HG02885 (cell line): ENCODE data around the gene PRR23B.
"Not testable (repeated sequence)": the region's sequence is repeated elsewhere in the genome, so short reads cannot be mapped to it uniquely, and the experiment has no call there.

Source experiments
- ATAC-seq: cut with Tn5 transposase; IDR thresholded peaks from one replicate; pipeline ENCODE4 v1.9.1; 2021; ENCODE audit warnings: mild to moderate bottlenecking; ENCODE audit not compliant: unreplicated experiment, poor library complexity

Gene PRR23B

GRCh38 chr3:139020868-139021234, at the start of gene PRR23B:
Gene PRR23B (minus strand): TSS chr3:139020926. CDS start chr3:139020661, 265 bp downstream.
- no peak for ATAC-seq

DNA sequence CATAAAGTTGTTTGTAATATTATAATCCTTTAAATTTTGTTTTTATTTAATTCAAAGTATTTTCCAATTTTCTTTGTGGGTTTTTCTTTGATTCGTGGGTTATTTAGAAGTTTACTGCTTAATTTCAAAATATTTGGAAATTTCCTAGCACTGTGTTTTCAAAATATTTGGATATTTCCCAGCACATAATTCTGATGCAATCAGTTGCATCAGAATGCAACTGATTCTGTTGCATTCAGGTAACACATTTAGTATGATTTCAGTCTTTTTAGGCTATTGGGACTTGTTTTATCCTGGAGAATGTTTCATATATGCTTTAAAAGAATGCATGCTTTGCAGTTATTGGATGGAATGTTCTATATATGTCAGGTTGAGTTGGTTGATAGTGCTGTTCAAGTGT, 42.2 kb upstream of the PRR23B start:
- no peak for ATAC-seq

DNA sequence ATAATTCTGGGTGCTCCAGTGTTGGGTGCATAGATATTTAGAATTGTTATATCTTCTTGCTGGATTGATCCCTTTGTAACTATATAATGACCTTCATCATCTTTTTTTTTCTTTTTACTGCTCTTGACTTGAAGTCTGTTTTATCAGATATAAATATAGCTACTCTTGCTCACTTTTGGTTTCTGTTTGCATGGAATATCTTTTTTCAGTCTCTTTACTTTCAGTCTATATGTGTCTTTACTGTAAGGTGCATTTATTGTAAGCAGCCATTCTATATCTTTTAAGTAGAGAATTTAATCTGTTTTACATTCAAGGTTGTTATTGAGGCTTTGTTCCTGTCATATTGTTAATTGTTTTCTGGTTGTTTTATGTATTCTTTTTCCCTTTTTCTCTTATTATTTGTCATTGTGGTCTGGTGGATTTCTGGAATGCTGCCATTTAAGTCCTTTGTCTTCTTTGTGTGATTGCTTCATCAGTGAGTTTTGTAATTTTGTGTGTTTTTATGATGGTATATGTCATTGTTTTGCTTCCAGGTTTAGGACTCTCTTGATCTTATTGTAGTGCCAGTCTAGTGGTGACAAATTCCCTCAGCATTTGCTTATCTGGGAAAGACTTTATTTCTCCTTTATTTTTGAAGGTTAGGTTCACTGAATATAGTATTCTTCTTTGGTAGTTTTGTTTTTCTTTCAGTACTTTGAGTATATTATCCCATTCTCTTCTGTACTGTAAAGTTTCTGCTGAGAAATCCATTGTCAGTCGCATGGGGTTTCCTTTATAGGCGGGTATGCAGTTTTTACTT, 32.3 kb upstream of the PRR23B start:
- ATAC-seq, result no peak

DNA sequence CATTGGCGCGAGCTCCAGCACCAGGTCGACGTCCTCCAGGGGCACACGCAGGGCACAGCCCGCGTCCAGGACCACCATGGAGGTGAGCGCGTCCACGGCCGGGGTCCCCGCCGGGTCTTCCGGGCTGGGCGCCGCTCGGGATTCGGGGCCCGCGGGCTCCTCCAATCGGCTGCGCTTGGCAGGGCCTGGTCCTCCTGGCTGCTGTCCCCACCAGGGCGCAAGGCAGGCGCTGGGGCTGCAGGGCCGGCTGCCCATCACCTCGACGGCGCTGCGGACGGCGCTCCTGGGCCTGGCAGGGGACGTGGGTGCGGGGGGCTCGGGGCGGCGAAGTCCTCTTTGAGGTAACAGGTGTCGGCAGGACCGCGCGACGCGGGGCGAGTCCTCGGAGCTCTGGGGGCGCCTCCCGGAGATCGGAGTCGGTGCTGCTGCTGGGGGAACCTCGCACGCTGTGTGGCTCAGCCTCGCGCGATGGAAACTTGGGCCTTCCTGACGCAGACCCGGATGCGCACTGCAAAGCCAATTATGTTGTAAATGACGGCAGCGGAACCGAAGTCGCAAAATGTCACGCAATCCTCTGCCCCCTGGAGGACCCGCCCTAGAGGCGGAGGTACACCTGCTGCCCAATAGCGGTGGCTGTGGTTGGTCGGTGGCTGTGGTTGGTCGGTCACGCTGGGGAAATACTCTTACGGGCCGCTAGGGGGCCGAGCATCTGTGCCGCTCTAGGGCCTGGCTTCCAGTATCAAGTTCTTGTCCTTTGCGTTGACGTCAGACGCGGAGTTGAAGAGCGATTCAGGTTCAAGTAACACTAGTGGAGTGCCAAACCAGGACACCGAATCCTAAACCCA, 23.9 kb upstream of the PRR23B start, which contains the start of gene PRR23C:
PRR23C (minus strand) TSS at position 527 of the 845 bp plus-strand sequence; CDS start at position 255, 272 bp downstream.
- no peak for ATAC-seq

DNA sequence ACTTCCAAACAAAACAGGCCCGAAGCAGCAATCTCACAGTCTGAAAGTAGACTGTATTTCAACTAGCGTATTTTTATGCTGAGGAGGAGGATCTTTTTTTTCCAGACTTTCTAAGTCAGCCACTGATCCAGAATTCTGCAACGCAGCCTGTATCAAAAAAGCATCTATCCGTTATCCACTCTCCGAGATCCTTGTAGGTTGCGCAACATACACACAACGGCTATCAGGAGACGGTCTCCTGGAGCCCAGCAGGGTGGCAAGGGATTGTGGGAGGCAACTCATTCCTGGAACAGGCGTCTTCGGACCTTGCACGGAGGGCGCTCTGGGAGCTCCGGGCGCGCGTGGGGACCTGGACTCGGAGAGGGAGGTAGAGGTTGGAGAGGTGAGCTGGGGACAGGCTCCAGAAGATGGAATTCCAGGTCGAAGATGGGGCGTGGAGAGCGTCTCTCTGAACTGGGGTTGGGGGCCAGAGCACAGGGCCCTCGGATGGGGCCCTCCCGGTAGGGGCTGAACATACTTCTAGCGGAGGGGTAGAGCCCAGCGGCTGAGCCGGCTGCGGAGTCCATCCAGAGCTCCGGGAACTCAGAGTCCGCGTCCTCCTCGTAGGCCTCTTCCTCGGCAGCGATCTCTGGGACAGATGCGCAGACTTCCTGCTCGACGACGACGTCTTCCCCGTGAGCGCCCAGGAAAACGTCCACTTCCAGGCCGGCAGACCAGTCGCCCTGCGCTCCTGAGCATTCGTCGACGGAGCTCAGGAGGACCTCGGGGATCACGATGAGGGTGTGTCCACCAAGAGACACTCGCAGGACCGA, 23.0 kb upstream of the PRR23B start:
- no peak for ATAC-seq

GRCh38 chr3:139037478-139037877, 16.8 kb upstream of the PRR23B start:
- no peak for ATAC-seq

- ATAC-seq, result no peak
These were observed 11.7 kb upstream of the PRR23B start for GRCh38 chr3:139032326-139033002.

DNA sequence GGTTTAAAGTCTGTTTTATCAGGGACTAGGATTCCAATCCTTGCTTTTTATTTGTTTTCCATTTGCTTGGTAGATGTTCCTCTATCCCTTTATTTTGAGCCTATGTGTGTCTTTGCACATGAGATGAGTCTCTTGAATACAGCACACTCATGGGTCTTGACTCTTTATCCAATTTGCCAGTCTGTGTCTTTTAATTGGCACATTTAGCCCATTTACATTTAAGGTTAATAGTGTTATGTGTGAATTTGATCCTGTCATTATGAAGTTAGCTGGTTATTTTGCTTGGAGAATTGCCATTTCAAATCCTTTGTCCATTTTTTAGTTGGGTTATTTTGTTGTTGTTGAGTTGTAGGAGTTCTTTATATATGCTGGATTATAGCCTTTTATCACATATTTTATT, 9.8 kb upstream of the PRR23B start:
- not testable (repeated sequence) for ATAC-seq

DNA sequence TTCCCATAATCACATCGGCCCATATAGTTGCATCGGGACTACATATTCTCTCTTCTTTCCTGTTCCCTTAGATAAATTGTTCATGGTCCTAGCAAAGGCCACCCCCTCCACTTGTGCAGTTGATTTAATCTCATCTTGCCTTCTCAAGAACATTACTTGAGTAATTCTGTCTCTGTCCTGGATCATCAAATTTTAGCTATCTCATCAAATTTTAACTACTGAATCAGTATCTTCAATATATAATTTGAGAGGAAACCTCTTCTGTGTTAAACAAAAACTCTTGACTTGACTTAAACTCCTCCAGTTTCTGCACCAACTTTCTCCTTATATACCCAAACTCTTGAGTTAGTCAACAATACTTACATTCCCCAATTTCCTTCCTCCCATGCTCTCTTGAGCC, 4.2 kb upstream of the PRR23B start:
- ATAC-seq, result no peak

DNA sequence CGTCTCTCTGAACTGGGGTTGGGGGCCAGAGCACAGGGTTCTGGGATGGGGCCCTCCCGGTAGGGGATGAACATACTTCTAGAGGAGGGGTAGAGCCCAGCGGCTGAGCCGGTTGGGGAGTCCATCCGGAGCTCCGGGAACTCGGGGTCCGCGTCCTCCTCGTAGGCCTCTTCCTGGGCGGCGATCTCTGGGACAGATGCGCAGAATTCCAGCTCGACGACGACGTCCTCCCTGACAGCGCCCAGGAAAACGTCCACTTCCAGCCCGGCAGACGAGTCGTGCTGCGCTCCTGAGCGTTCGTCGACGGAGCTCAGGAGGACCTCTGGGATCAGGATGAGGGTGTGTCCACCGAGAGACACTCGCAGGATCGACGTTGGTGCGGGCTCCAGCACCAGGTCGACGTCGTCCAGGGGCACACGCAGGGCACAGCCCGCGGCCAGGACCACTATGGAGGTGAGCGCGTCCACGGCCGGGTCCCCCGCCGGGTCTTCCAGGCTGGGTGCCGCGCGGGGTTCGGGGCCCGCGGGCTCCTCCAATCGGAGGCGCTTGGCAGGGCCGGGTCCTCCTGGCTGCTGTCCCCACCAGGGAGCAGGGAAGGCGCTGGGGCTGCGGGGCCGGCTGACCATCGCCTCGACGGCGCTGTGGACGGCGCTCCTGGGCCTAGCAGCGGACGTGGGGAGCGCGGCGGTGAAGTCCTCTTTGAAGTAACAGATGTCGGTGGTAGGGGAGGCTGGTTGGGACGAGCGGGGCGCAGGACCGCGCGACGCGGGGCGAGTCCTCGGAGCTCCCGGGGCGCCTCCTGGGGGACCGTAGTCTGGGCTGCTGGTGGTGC, 474 bp downstream of the PRR23B start:
- no peak for ATAC-seq

- ATAC-seq, result no peak
These were observed 4.2 kb downstream of the PRR23B start for GRCh38 chr3:139016430-139017048.

GRCh38 chr3:139006051-139006716, 14.5 kb downstream of the PRR23B start, which contains the start of gene PRR23A:
Gene PRR23A (minus strand): TSS chr3:139006268. CDS start chr3:139006268, 0 bp downstream.
- ATAC-seq, result no peak

GRCh38 chr3:139005356-139005993, 15.3 kb downstream of the PRR23B start:
- no peak for ATAC-seq

DNA sequence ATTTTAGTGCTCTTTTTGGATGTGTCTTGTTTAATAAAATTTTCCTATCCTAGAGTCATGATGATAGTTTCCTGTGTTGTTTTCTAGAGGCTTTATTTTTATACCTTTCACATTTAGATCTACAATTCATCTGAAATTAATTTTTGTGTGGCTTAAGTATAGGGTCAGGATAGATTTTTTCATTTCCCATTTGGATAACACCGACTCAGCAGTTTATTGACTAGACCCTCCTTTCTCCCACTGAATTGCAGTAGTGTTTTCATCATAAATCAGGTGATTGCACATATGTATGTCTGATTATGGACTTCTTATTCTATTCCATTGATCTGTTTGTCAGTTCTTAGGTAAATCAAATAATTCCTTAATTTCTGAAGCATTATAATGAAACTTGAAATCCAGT, 25.0 kb downstream of the PRR23B start:
- no peak for ATAC-seq

GRCh38 chr3:138987181-138987580, 33.5 kb downstream of the PRR23B start:
- ATAC-seq, result no peak

GRCh38 chr3:138985932-138986331, 34.8 kb downstream of the PRR23B start:
- no peak for ATAC-seq

- no peak for ATAC-seq
These were observed 35.9 kb downstream of the PRR23B start for GRCh38 chr3:138984816-138985215.

- no peak for ATAC-seq
These were observed 44.7 kb downstream of the PRR23B start for GRCh38 chr3:138976047-138976446.
